HCT116 (cell line): ENCODE results near the gene HVCN1. TPM values are rescaled to one million over a fixed set of nuclear protein-coding genes. Genes with fewer than 3 reads are reported as not detected.

Source experiments
- ATAC-seq: fragments of 200-7000 bp; cut with Tn5 transposase; 2 replicates; pipeline ENCODE4 v1.9.1; 2020; ENCODE audit warnings: mild to moderate bottlenecking, moderate library complexity
- BruUV-seq: library from RNA; stranded (reverse); fragments of 400-500 nt; replicated peaks from 2 replicates; lab custom pipeline; 2021; lab: Mats Ljungman, UMichigan
- CTCF ChIA-PET: fragments of 300-600 bp; sonication (Branson Sonifier 250); formaldehyde crosslinking; loops from one replicate; lab custom pipeline; 2021; ENCODE audit warnings: antibody characterized with exemption; lab: Charles Lee
- POLR2A ChIA-PET: fragments of 300-600, 350-600 bp; sonication (Branson Sonifier 250); formaldehyde crosslinking; loops from one replicate; lab custom pipeline; 2021; ENCODE audit warnings: antibody characterized with exemption; lab: Charles Lee
- RAD21 ChIA-PET, 2 experiments: fragments of 300-600 bp; sonication (Branson Sonifier 250); formaldehyde crosslinking; loops; one replicate each; lab custom pipeline; 2023; ENCODE audit warnings: low total read pairs in 2 of 2; ENCODE audit not compliant: uncharacterized antibody in 2 of 2, unreplicated experiment in 2 of 2, low non-redundant PET in 1 of 2; lab: Charles Lee
- DNase-seq: peaks from one replicate; pipeline ENCODE4 v3.0.0-alpha.2; 2010; ENCODE audit warnings: low read depth, low spot score
- H2AFZ ChIP-seq: fragments of 200-600 bp; shearing (Covaris generic), sonication (generic); 2 replicates; pipeline ENCODE4 v1.6.1; 2017; ENCODE audit warnings: low read depth, mixed run types, mixed read lengths, antibody characterized with exemption, low read length; ENCODE audit not compliant: poor library complexity, severe bottlenecking
- H3K27ac ChIP-seq: 2 replicates; pipeline ENCODE4 v1.5.1; 2012; ENCODE audit warnings: low read depth, low read length
- H3K27me3 ChIP-seq: fragments of 200-600 bp; sonication (generic); 2 replicates; pipeline ENCODE4 v1.6.1; 2016; ENCODE audit warnings: mixed run types, low read length, mixed read lengths; ENCODE audit not compliant: insufficient read depth
- H3K36me3 ChIP-seq, 2 experiments: fragments of 200-500 bp in 1 of 2; fragments of 200-600 bp in 1 of 2; sonication (Bioruptor generic) in 1 of 2; sonication (generic) in 1 of 2; 2 replicates each; pipeline versions ENCODE4 v1.5.1 to v1.6.1; 2014 to 2016; ENCODE audit warnings: low read length in 2 of 2, inconsistent platforms in 1 of 2, mixed read lengths in 1 of 2, mixed run types in 1 of 2; ENCODE audit not compliant: insufficient read depth in 2 of 2, control insufficient read depth in 1 of 2
- H3K4me1 ChIP-seq, 2 experiments: fragments of 200-600 bp in 1 of 2; sonication (generic) in 1 of 2; 2 replicates each; pipeline versions ENCODE4 v1.5.1 to v1.6.1; 2012 to 2017; ENCODE audit warnings: low read length in 2 of 2, inconsistent platforms in 1 of 2, mild to moderate bottlenecking in 1 of 2, mixed read lengths in 1 of 2, mixed run types in 1 of 2, moderate library complexity in 1 of 2; ENCODE audit not compliant: insufficient read depth in 2 of 2, control insufficient read depth in 1 of 2
- H3K4me2 ChIP-seq: fragments of 200-600 bp; sonication (generic); 2 replicates; pipeline ENCODE4 v1.6.1; 2017; ENCODE audit warnings: mixed run types, low read length, mixed read lengths
- H3K4me3 ChIP-seq, 2 experiments: fragments of 200-600 bp in 1 of 2; sonication (generic) in 1 of 2; replicated peaks in 1 of 2; 2 replicates each; pipeline ENCODE4 v1.5.1; 2011 to 2016; ENCODE audit warnings: low read length in 2 of 2, control low read depth in 1 of 2, low read depth in 1 of 2, mild to moderate bottlenecking in 1 of 2, mixed read lengths in 1 of 2, mixed run types in 1 of 2
- H3K79me2 ChIP-seq: fragments of 200-600 bp; sonication (generic); 2 replicates; pipeline ENCODE4 v1.6.1; 2017; ENCODE audit warnings: mild to moderate bottlenecking, mixed run types, low read length, moderate library complexity, mixed read lengths; ENCODE audit not compliant: insufficient read depth
- H3K9ac ChIP-seq: fragments of 200-600 bp; sonication (generic); 2 replicates; pipeline ENCODE4 v1.6.1; 2016; ENCODE audit warnings: low read length, mixed read lengths
- H3K9me2 ChIP-seq: fragments of 200-600 bp; sonication (generic), shearing (Covaris generic); 2 replicates; pipeline ENCODE4 v1.6.1; 2017; ENCODE audit warnings: mixed run types, mild to moderate bottlenecking, moderate library complexity; ENCODE audit not compliant: insufficient read depth
- H3K9me3 ChIP-seq, 2 experiments: fragments of 200-500 bp in 1 of 2; fragments of 200-600 bp in 1 of 2; sonication (Bioruptor generic) in 1 of 2; sonication (generic) in 1 of 2; 2 replicates each; pipeline ENCODE4 v1.6.1; 2014 to 2017; ENCODE audit warnings: low read length in 2 of 2, mixed read lengths in 2 of 2, inconsistent platforms in 1 of 2, low read depth in 1 of 2, mild to moderate bottlenecking in 1 of 2, mixed run types in 1 of 2, moderate library complexity in 1 of 2; ENCODE audit not compliant: control insufficient read depth in 1 of 2, insufficient read depth in 1 of 2
- H4K20me1 ChIP-seq: fragments of 200-600 bp; sonication (generic), shearing (Covaris generic); 2 replicates; pipeline ENCODE4 v1.6.1; 2017; ENCODE audit warnings: mixed run types, mild to moderate bottlenecking, moderate library complexity; ENCODE audit not compliant: insufficient read depth
- CBX3 ChIP-seq: IDR thresholded peaks from 2 replicates; pipeline ENCODE4 v1.6.1; 2012; ENCODE audit warnings: low read depth
- CEBPB ChIP-seq: IDR thresholded peaks from 2 replicates; pipeline ENCODE4 v1.6.1; 2012; ENCODE audit warnings: low read depth
- EGR1 ChIP-seq: IDR thresholded peaks from 2 replicates; pipeline ENCODE4 v1.6.1; 2012; ENCODE audit warnings: low read depth
- ELF1 ChIP-seq: IDR thresholded peaks from 2 replicates; pipeline ENCODE4 v1.6.1; 2012; ENCODE audit warnings: low read depth, borderline replicate concordance
- POLR2A ChIP-seq: IDR thresholded peaks from 2 replicates; pipeline ENCODE4 v1.7.0; 2011; ENCODE audit warnings: borderline replicate concordance; ENCODE audit not compliant: insufficient read depth, insufficient read length; ENCODE audit errors: extremely low read depth
- POLR2AphosphoS5 ChIP-seq: IDR thresholded peaks from 2 replicates; pipeline ENCODE4 v1.6.1; 2011; ENCODE audit warnings: mild to moderate bottlenecking, low read depth, low read length, moderate library complexity
- RAD21 ChIP-seq: IDR thresholded peaks from 2 replicates; pipeline ENCODE4 v1.6.1; 2012; ENCODE audit warnings: low read depth, mild to moderate bottlenecking
- SRF ChIP-seq: IDR thresholded peaks from 2 replicates; pipeline ENCODE4 v1.6.1; 2012; ENCODE audit warnings: low read depth
- intact Hi-C: fragments of 100-400 bp; cut with micrococcal nuclease; formaldehyde crosslinking; loops from 2 replicates; pipeline ENCODE4 v1.10.0; 2022
- total RNA-seq: library from RNA; stranded (reverse); gene quantifications from one replicate; pipeline ENCODE4 v1.2.1, GENCODE V29; 2021; ENCODE audit not compliant: unreplicated experiment
- TF ChIP-seq, protein P1 (sequence below), 3 experiments: fragments of 200-600 bp in 1 of 3; sonication (generic) in 1 of 3; IDR thresholded peaks in 2 of 3; conservative IDR thresholded peaks in 1 of 3; 2 replicates each; pipeline ENCODE4 v1.5.1; 2012 to 2017; ENCODE audit warnings: low read depth in 2 of 3, low read length in 2 of 3, antibody characterized with exemption in 1 of 3, borderline replicate concordance in 1 of 3, control low read depth in 1 of 3, mild to moderate bottlenecking in 1 of 3, mixed read lengths in 1 of 3, mixed run types in 1 of 3, moderate library complexity in 1 of 3; ENCODE audit not compliant: insufficient read depth in 1 of 3
- TF ChIP-seq, protein P2 (sequence below): IDR thresholded peaks from 2 replicates; pipeline ENCODE4 v1.6.1; 2012

The HVCN1 gene
- total RNA-seq, 1 experiment from 2014 or later = 0.15 TPM

DNA sequence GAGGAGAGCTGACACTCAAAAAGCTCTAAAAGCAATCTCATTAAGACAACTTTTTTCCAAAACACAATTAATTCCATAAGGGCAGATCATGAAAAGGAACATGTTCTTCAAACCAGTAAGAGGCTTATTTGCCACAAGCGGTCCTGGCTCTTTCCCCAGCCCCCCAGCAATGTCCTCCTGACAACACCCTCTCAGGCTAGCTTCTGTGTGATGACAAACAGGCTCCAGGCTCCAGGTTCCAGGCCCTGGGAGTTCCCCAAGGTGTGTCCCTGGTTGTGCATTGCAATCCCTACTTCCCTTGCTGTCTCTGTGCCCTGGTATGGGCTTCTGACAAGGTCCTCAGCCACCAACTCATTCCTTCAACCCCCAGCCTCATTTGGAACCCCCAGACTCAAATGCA is 8.9 kb downstream of the HVCN1 start:
- intact Hi-C loops = no loop called here
- ATAC-seq (no peak), DNase-seq (no peak)
- no peaks in the 10 kb centered on the region for H3K9me2 ChIP-seq
- ChIA-PET CTCF (no interaction called here), RAD21 (no interaction called here), POLR2A (no interaction called here)
- no peak overlapping the region for H3K9ac ChIP-seq
- no peaks in the 10 kb centered on the region for H3K27me3 ChIP-seq
- TF ChIP-seq SRF = no peak
- no peak for TF ChIP-seq RAD21
- no peak for TF ChIP-seq CBX3
- no peak overlapping the region for H3K4me3 ChIP-seq
- H3K79me2 ChIP-seq = no peaks in the 10 kb centered on the region
- H4K20me1 ChIP-seq = no peaks in the 10 kb centered on the region
- no peaks in the 10 kb centered on the region for H3K4me1 ChIP-seq
- no peak overlapping the region for H3K27ac ChIP-seq
- H3K9me3 ChIP-seq = no peaks in the 10 kb centered on the region
- H2AFZ ChIP-seq = no peak overlapping the region
- no peaks in the 10 kb centered on the region for H3K36me3 ChIP-seq
- no peak overlapping the region for H3K4me2 ChIP-seq
- BruUV-seq = no TSS peak

DNA sequence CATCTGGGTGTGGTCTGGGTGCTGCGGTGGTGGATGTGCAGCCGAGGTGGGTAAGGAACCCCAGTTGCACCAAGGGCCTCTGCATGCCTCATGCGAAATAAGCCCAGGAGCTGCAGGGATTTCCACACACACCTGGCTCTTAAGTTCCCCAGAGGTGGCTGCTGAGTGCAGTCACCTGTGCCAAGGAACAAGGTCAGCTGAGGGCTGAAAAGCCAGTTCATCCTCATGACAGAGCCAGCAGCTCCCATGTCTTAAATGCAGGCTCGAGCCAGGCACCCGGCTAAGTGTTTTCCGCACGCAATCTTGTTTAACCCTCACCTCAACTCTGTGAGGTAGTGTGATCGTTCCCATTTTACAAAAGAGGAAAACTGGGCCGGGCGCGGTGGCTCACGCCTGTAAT is 9.7 kb downstream of the HVCN1 start:
- no peak overlapping the region for H3K27ac ChIP-seq
- intact Hi-C loops = no loop called here
- H3K4me3 ChIP-seq = no peak overlapping the region
- ATAC-seq = no peak
- H3K9me2 ChIP-seq = no peaks in the 10 kb centered on the region
- no TSS peak for BruUV-seq
- ChIA-PET RAD21 (no interaction called here), POLR2A (no interaction called here), CTCF (no interaction called here)
- DNase-seq = no peak
- no peak overlapping the region for H2AFZ ChIP-seq
- H4K20me1 ChIP-seq = no peaks in the 10 kb centered on the region
- no peaks in the 10 kb centered on the region for H3K79me2 ChIP-seq
- no peak overlapping the region for H3K9ac ChIP-seq
- TF ChIP-seq RAD21 (no peak), POLR2A (no peak), POLR2AphosphoS5 (no peak), CBX3 (no peak), EGR1 (no peak), ELF1 (no peak), CEBPB (no peak)
- TF ChIP-seq, protein P1, sequence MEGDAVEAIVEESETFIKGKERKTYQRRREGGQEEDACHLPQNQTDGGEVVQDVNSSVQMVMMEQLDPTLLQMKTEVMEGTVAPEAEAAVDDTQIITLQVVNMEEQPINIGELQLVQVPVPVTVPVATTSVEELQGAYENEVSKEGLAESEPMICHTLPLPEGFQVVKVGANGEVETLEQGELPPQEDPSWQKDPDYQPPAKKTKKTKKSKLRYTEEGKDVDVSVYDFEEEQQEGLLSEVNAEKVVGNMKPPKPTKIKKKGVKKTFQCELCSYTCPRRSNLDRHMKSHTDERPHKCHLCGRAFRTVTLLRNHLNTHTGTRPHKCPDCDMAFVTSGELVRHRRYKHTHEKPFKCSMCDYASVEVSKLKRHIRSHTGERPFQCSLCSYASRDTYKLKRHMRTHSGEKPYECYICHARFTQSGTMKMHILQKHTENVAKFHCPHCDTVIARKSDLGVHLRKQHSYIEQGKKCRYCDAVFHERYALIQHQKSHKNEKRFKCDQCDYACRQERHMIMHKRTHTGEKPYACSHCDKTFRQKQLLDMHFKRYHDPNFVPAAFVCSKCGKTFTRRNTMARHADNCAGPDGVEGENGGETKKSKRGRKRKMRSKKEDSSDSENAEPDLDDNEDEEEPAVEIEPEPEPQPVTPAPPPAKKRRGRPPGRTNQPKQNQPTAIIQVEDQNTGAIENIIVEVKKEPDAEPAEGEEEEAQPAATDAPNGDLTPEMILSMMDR (IDR thresholded peaks at IDR 0.05 in 2 of 3, conservative IDR thresholded peaks at IDR 0.05 in 1 of 3; ENCODE audit: borderline replicate concordance in 1 of 3, insufficient read depth in 1 of 3, low read depth in 2 of 3, low read length in 2 of 3) = no peak
- TF ChIP-seq, protein P2, sequence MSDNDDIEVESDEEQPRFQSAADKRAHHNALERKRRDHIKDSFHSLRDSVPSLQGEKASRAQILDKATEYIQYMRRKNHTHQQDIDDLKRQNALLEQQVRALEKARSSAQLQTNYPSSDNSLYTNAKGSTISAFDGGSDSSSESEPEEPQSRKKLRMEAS = no peak
- no peaks in the 10 kb centered on the region for H3K36me3 ChIP-seq
- no peaks in the 10 kb centered on the region for H3K27me3 ChIP-seq
- H3K4me1 ChIP-seq = no peaks in the 10 kb centered on the region
- H3K9me3 ChIP-seq = no peaks in the 10 kb centered on the region
- H3K4me2 ChIP-seq = no peak overlapping the region
